ENCODE results near the gene ATP2C2. TPM values are rescaled to one million over a fixed set of nuclear protein-coding genes. Genes with fewer than 3 reads are reported as not detected.

ATP2C2 gene
- total and polyA plus RNA-seq, 12 donors: 0.07 to 2.2 (median 0.54) TPM; not detected in 2

DNA sequence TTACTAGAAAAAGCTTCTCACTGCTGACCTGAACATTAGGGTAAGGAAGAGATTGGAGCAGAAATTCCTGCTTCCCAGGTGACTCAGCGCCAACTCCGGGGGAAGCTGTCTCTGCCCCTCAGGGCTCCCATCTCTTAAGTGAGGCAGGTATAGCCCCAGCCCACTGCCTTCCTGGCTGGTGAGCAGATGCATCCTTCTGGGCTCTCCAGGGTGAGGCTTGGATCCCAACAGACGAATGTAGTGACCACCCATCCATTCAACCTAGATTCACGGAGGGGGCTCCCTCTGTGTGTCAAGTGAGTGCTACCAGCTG is 3.2 kb downstream of the ATP2C2 start:
- Histone ChIP-seq H3K27me3 (peaks cover 26% of the 10 kb centered on the region), H3K27ac (no peak overlapping the region), H3K9me3 (replicated peaks in 1 of 3) (no peaks in the 10 kb centered on the region), H3K4me1 (replicated peaks in 1 of 2) (peaks cover 0 to 5% of the 10 kb centered on the region in 2 donors), H3K36me3 (replicated peaks in 1 of 2) (no peaks in the 10 kb centered on the region), H3K4me3 (no peak overlapping the region)
- TF ChIP-seq, protein P1, sequence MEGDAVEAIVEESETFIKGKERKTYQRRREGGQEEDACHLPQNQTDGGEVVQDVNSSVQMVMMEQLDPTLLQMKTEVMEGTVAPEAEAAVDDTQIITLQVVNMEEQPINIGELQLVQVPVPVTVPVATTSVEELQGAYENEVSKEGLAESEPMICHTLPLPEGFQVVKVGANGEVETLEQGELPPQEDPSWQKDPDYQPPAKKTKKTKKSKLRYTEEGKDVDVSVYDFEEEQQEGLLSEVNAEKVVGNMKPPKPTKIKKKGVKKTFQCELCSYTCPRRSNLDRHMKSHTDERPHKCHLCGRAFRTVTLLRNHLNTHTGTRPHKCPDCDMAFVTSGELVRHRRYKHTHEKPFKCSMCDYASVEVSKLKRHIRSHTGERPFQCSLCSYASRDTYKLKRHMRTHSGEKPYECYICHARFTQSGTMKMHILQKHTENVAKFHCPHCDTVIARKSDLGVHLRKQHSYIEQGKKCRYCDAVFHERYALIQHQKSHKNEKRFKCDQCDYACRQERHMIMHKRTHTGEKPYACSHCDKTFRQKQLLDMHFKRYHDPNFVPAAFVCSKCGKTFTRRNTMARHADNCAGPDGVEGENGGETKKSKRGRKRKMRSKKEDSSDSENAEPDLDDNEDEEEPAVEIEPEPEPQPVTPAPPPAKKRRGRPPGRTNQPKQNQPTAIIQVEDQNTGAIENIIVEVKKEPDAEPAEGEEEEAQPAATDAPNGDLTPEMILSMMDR (IDR thresholded peaks at IDR 0.05): no peak
- no peak for TF ChIP-seq POLR2A (IDR thresholded peaks at IDR 0.05)
- DNase-seq: no peak
- 60 to 71% (median 70%) methylated on average over 2 to 4 of the region's 4 CpGs for WGBS, 4 donors
- intact Hi-C loops (cut with DNase I): no loop called here

DNA sequence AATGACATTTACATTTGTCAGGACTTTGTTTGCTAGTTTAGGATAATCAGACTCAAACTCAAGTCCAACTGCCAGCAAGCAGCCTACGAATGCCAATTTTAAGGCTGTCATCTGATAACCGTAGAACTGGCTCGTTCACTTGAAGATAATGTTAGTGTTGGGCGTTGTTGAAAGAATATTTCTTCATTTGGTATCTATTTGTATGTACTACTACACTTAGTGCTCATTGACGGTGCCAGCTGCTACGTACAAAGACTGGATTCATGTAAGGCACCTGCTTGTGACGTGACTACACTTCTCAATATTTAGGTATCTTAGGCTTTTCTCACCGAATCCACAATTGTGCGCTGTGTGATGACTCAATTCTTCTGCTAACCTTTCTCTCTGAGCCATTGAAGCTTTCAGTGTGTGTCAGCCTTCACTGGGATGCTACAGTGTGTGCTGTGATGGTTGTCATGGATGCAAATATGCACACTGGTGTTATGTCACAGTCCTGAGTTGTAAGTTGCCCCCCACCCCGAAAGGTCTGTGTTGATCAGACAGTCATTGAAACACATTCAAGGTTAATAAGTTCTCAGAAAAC is 5.7 kb downstream of the ATP2C2 start:
- Histone ChIP-seq H3K9me3 (replicated peaks in 1 of 3) (no peaks in the 10 kb centered on the region), H3K27me3 (peaks cover 6% of the 10 kb centered on the region), H3K36me3 (replicated peaks in 1 of 2) (no peaks in the 10 kb centered on the region), H3K27ac (no peak overlapping the region), H3K4me1 (replicated peaks in 1 of 2) (no peaks in the 10 kb centered on the region), H3K4me3 (no peak overlapping the region)
- TF ChIP-seq, protein P1 (IDR thresholded peaks at IDR 0.05): no peak
- no peak for TF ChIP-seq POLR2A (IDR thresholded peaks at IDR 0.05)
- intact Hi-C loops (cut with DNase I): no loop called here
- DNase-seq: no peak
- WGBS, 4 donors: 68 to 77% (median 73%) methylated on average over 10 of the region's 10 CpGs

DNA sequence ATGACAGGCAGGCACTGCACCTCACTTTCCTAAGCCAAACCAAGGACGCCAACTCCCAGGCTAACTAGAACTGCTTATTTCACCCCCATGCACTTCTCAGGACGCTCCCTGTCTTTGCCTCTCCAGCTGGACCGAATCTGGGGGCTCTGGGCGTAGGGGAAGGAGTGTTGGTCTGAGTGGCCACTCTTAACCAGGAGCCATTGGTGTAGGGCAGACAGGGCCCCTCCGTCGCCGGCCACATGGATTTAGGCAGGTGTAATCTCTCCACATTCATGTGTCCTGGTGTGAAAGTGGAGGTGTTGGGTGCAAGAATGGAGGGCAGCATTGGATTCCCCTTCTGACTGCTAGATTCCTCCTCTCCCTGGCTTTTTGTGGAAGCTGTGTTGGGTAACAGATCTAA is 9.8 kb downstream of the ATP2C2 start:
- 83 to 95% (median 84%) methylated on average over 7 of the region's 7 CpGs for WGBS, 4 donors
- H3K36me3 ChIP-seq (replicated peaks in 1 of 2): no peaks in the 10 kb centered on the region
- H3K27me3 ChIP-seq: no peaks in the 10 kb centered on the region
- no peak overlapping the region for H3K4me3 ChIP-seq
- H3K4me1 ChIP-seq (replicated peaks in 1 of 2): no peaks in the 10 kb centered on the region
- no peak for DNase-seq
- H3K27ac ChIP-seq: no peak overlapping the region
- H3K9me3 ChIP-seq (replicated peaks in 1 of 3): no peaks in the 10 kb centered on the region
- TF ChIP-seq, protein P1 (IDR thresholded peaks at IDR 0.05): no peak
- no peak for TF ChIP-seq POLR2A (IDR thresholded peaks at IDR 0.05)
- intact Hi-C loops (cut with DNase I): no loop called here

DNA sequence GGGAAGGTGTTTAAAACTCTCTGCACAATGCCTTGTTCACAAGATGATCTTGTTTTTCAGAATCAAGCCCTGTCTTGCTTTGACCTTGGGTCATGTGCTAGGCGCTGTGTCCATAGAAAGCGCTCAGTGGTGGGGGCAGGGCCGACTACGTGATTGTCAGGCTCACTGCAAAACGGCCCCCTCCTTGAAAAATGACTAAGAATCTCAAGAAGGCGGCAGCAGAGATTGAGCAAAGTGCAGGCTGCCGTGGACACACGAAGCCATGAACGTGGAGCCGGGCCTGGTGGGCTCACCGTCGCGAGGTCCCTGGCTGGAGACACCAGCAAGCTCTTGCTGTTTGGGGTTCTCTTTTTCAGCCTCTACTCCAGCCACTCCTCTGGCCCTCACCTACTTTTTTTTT is 10.2 kb downstream of the ATP2C2 start:
- Histone ChIP-seq H3K9me3 (replicated peaks in 1 of 3) (no peaks in the 10 kb centered on the region), H3K27me3 (no peaks in the 10 kb centered on the region), H3K4me1 (replicated peaks in 1 of 2) (no peaks in the 10 kb centered on the region), H3K36me3 (replicated peaks in 1 of 2) (no peaks in the 10 kb centered on the region), H3K4me3 (no peak overlapping the region), H3K27ac (no peak overlapping the region)
- TF ChIP-seq POLR2A (IDR thresholded peaks at IDR 0.05): no peak
- TF ChIP-seq, protein P1 (IDR thresholded peaks at IDR 0.05): no peak
- DNase-seq: peak in 1 of 7 donors; percentile 23
- 80 to 89% (median 84%) methylated on average over 10 to 13 of the region's 13 CpGs for WGBS, 4 donors
- intact Hi-C loops (cut with DNase I): no loop called here
